B cell (primary cell): Measurements from ENCODE around the gene EXT2.

Source experiments
- EZH2 ChIP-seq: IDR thresholded peaks from 2 replicates; pipeline ENCODE4 v1.6.1; 2012; ENCODE audit warnings: borderline replicate concordance, low read depth, mild to moderate bottlenecking, moderate library complexity, low read length; ENCODE audit not compliant: insufficient read depth, poor library complexity, severe bottlenecking
- TF ChIP-seq, protein P1 (sequence below): fragments of 200-600 bp; IDR thresholded peaks from one replicate; pipeline ENCODE4 v1.8.0; 2022; ENCODE audit warnings: antibody characterized with exemption, mild to moderate bottlenecking

GRCh38 chr11:44058275-44058674 is 37.2 kb upstream of the EXT2 start:
- TF ChIP-seq, protein P1, sequence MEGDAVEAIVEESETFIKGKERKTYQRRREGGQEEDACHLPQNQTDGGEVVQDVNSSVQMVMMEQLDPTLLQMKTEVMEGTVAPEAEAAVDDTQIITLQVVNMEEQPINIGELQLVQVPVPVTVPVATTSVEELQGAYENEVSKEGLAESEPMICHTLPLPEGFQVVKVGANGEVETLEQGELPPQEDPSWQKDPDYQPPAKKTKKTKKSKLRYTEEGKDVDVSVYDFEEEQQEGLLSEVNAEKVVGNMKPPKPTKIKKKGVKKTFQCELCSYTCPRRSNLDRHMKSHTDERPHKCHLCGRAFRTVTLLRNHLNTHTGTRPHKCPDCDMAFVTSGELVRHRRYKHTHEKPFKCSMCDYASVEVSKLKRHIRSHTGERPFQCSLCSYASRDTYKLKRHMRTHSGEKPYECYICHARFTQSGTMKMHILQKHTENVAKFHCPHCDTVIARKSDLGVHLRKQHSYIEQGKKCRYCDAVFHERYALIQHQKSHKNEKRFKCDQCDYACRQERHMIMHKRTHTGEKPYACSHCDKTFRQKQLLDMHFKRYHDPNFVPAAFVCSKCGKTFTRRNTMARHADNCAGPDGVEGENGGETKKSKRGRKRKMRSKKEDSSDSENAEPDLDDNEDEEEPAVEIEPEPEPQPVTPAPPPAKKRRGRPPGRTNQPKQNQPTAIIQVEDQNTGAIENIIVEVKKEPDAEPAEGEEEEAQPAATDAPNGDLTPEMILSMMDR = no peak
- TF ChIP-seq EZH2 = no peak
